NCI-H187 treated with DMSO at 0.1 percent for 48 hours (cell line): ENCODE measurements around the gene NOSTRIN.
"Not testable (repeated sequence)": the region's sequence is repeated elsewhere in the genome, so short reads cannot be mapped to it uniquely, and the experiment has no call there.

Source experiments
- DNase-seq: peaks from one replicate; lab custom pipeline; 2025; lab: John Stamatoyannopoulos, UW

The NOSTRIN gene

DNA sequence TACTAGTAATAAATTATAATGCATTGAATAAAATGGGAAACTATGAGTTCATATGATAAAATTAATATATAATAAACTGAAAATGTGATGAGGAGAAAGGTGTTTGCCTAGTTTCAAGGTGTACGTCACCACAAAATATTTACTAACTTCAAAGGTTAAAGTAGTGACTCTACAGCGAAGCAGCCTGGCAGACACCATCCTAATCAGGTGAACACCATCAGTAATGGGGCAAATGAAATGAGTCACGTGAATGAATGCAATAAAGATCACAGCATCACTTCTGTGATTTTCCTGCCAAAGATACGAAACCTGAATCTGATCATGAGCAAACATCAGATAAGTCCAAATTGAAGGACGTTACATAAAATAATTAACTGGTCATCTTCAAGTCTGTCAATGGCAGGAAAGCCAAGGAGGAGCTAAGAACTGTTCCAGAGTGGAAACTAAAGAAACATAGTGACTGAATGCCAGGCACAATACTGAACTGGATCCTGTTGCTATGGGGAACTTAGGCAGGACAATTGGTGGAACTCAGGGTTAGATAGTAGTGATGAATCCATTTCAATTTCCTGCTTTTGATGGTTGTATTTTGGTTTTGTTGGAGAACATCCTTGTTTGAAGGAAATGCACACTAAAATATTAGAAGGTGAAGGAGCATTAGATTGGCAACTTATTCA lies 12.1 kb upstream of the NOSTRIN start:
- DNase-seq, result no peak

DNA sequence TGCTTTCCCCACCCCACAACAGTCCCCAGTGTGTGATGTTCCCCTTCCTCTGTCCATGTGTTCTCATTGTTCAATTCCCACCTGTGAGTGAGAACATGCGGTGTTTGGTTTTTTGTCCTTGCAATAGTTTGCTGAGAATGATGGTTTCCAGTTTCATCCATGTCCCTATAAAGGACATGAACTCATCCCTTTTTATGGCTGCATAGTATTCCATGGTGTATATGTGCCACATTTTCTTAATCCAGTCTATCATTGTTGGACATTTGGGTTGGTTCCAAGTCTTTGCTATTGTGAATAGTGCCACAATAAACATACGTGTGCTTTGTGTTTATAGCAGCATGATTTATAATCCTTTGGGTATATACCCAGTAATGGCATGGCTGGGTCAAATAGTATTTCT lies 11.3 kb upstream of the NOSTRIN start:
- DNase-seq, result not testable (repeated sequence)

DNA sequence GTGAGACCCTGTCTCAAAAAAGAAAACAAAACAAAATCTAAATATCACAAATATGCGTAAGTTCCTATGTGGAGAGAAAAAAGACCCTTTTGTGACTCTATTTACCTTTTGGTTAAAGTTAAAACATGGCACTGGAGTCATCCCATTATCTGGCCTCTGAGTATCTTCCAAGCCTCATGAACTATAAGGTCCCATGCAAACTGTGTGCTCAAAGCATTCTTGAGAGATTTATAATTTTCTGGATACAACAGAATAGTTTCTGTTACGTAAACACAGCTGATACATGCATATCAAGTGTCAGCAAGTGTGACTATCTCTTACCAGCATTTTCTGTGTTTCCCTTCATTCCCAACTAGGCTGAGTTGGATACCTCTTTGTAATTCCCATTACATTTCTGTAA lies 8.8 kb upstream of the NOSTRIN start:
- no peak for DNase-seq

DNA sequence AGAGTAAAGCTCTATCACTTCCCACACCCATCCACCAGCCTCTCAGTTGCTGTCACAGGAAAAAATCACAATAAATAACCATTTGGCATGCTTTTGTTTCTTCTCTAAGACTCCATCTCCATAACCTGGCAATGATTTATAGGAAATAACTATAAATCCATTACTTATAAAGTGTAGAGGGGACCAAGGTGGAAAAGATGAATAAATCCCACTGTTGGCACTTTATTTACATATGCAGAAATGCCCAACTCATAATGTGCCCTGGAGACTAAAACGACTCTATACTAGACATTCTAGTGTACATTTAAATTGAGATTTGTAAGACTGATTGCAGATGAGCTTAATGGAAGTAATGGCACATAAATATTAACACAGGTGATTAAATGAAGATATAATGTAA lies 7.5 kb upstream of the NOSTRIN start:
- no peak for DNase-seq

DNA sequence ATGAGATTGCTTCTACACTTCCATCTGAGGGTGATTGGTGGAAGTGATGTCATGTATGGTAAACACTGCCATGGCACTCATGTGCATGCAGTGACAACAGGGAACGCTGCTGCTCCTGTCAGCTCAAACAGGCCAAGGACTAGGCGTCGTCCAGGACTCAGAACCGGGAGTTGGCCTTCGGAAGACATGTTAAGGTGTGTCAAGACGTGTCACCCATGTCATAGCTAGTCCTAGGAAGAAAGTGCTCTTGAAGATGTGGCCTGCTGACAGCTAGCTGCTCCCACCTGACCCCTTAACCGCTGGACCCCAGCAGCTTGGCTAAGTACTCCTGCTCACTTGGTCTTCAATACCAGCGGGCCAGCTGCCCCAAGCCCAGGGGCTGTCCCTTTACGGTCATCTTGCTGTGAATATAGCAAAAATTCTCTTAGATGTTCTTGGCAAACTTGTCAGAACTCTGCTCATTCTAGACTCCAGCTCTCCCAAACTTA lies 6.3 kb upstream of the NOSTRIN start:
- no peak for DNase-seq

DNA sequence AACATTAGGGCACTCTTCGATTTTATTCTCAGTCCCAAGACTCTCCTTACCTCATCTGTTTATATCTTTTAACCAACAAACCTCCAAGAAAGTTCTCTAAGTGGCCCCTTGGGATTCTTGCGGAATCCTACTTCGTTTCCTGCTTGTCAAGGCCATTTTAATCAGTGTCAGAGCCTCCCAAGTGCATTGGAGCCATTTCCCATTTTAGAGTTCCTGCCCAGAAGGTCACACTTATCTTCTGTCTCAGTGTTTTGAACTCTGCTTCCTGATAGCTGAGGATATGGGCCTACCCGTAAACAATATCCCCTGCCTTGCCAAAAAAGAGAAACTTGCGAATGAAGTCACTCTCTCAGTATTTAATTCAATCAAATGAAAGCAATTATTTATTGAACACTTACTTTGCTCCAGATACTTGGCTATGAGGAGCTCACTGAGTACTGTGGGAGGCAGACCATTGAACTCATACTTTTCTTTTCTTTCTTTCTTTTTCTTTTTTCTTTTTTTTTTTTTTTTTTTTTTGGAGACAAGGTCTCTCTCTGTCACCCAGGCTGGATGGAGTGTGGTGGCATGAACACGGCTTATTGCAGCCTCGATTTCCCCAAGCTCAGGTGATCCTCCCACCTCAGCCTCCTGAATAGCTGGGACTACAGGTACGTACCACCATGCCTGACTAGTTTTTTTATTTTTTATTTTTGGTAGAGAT lies 5.7 kb upstream of the NOSTRIN start:
- no peak for DNase-seq

DNA sequence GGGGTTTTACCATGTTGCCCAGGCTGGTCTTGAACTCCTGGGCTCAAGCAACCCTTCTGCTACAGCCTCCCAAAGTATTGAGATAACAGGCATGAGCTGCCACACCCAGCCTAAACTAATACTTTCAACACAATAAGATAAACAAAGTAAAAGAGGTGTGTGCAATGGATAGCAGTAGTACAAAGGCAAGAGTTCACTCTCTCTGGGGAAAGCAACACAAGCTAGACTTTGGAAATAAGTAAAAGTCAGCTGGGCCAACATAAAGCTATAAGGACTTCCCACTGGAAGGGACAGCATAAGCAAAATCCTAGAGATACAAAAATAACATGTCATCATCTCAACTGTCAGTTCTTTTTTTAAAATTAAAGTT lies 5.2 kb upstream of the NOSTRIN start:
- no peak for DNase-seq

DNA sequence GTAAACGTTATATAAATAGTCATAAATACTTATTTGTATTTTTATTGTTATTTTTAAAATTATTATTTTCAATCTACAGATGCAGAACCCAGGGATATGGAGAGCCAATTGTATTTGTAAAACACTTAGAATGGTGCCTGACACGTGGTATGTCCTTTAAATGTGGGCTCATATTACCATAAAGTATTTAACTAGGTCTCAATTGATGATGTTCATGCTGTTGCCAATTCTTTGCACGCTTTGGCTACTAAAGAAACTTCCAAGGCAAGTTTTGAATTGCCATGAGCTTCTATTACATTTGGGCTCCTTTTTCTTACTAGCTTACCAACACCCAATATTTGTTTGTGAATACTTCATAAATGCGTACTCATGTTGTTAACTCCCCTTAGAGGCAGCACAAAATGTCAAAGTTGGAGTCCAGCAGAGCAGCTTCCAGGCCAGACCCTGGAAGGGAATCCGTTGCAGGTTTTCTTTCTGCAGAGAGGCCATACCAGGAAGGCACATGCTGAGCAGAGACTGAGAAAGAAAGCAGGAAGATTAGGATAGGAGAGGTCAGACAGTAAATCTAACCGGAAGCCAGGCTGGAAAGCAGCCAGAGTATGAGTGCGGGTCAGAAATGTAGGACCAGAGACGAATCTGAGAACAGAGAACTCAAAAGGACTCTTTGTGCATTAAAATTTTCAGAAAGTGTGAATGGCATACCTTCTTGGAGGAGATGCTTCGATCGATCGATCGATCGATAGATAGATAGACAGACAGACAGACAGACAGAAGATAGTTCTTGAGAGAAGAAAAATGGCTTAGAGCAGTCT lies 4.2 kb upstream of the NOSTRIN start:
- DNase-seq, result no peak

DNA sequence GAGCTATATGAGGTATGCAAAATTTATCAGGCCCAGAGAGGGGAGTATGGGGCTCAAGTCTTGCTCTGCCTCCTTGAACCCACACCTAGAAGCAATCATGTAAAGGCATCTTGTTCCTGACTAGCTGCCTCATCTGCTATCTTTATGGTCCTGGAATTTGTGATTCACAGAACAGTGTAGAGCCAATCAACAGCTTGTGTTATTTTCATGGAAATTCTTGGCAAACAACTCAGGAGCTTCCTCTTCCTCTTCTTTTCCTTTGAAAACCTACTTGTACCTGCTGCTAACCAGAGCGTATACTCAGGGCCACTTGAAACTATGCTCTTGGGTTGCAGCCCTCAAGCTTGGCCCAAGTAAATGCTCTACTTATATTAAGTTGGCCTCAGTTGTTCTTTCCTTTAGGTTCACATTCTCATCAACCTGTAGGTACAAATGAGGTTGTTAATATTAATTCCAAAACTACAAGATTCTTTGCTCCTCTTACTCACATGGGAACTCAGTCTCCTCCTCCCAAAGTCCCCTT lies 3.5 kb upstream of the NOSTRIN start:
- DNase-seq, result no peak

DNA sequence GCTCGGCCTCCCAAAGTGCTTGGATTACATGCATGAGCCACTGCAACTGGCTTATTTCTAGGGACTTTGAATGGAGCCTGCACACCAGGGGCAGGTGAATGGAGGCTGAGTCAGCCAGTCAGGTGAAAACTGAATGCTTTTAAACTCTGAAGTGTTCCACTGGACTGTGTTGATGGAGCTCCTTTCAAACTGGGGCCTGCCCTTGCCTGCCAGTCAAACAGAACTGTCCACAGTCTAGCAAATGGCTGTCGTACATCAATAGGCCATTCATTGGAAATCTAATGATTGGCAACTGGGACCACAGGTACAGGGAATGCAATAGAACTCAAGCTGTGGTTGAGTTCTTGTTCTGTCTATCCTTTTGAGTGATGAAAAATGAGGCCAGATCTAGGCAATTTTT lies 966 bp upstream of the NOSTRIN start:
- DNase-seq, result no peak

DNA sequence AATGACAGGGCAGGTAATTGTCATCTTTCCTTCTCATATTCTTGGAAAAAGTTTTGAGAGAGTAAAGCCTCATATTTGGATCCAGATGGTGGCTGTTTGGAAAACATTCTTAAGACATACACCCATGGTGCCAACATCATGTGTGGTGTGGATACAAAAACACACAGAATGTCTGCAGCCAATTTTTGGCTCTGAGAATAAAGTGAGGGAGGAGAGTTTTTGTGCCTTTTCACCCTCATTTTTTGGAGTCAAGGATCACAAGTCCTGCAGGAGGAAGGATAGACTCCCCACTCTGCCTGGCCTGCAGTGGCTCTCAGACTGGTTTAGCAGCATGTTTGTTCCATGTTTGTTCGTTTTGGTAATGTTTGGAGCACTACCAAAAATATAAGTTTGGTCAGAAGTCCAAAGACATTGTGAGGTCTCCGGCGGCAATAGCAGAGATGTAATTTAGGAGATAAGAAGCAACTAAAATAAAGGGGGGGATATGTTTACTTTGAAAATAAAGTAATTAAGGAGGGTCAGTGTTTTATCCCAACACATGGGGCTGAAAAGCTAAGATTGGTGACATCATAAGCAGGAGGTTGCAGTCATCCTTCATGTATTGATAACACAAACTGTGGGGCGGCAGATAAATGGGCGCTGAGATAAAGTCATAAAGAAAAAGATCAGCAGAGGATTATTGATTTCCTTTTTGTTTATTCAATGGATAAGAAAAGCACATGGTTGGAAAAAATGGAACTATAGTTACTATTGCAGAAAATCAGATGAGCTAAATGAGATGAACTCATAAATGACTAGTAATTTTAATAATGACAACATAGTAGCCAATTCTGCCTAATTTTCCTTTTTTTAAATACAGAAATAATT lies 655 bp downstream of the NOSTRIN start:
- DNase-seq, result no peak

DNA sequence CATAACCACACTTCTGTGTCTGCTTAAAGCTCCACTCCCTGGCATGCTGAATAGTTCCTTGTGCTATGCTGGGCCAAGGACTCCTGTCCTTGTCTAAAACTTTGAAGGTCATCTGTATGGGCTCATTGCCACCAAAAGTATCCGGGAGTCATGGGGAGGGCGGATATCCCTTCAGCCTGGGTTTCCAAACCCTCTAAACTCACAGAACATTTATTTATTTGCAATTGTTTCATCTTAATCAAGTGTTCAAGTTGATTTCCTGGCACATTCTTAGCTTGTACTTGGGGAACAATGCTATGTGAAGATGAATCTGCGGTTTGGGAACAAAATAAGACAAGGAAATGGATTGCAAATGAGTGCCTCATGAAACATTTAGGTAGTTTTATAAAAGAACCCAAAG lies 1.8 kb downstream of the NOSTRIN start:
- no peak for DNase-seq

DNA sequence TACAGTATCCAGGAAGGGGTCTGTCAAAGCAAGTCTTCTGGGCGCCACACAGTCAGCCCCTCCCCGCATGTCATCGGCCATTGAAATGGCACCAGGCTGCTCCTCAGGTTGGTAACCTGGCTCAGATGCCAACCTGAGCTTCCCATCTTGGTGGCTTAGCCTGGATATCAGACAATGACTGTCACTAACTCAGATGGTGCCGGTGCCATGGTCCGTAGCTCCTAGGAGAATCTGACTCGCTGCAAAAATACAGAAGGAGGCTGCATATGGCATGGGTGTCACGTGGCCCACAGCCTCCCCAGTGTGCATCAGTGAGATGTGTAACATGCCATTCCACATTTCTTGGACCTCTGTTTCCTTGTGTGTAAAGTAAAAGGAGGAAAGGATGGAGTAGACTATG lies 3.2 kb downstream of the NOSTRIN start:
- DNase-seq, result no peak

DNA sequence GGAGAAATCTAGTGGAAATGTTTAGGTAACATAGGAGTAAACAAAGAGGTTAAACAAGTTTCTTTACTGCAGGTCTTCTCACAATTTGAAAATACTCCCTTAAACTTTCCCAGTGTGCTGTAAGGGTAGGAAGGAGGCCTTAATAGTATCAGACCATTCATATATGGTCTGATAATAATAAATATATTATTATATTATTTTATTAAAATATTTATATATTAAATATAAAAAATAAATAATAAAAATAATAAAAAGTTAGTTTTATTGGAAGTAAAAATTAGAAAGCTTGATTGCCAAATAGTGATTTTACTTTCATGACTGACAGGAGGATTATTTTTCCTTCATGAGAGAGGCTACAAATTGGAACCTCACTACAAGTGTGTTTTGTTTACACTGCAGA lies 7.1 kb downstream of the NOSTRIN start:
- DNase-seq, result no peak

DNA sequence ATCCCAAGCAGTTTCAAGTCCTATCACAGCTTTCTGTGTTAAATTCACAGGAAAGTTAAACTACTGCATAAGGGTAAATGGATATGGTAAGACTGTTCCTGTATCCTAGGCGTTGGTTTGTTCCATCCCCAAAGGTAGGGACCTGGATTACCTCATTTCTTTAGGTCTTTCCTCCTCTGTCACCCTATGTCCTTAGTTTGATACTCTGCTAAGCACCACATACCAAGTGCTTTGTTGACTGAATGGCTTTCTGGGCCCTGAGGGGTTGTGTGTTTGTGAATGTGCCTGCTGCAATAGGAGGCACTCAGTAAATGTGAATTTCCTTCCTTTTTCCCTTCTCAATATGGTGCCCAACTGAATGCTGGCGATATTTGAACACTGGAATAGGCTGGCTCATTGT lies 7.8 kb downstream of the NOSTRIN start:
- DNase-seq, result no peak

DNA sequence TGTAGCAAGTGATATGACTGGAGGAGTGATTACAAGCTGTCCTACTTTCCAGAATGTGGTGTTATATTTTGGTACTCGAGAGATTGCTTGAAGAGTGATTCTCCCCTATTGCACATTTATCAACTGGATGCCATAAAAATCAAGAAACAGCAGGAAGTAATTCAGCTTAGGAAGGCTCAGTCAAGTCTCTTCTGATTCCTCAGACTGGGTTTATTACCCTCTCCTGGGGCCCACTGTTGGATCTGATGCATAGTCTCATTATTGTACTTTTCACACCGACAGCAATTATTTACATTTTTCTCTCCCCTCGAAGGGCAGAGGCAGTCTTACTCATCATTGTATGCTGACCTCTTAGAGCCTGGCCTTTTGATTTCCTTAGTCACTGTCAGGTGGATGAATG lies 9.3 kb downstream of the NOSTRIN start:
- no peak for DNase-seq

DNA sequence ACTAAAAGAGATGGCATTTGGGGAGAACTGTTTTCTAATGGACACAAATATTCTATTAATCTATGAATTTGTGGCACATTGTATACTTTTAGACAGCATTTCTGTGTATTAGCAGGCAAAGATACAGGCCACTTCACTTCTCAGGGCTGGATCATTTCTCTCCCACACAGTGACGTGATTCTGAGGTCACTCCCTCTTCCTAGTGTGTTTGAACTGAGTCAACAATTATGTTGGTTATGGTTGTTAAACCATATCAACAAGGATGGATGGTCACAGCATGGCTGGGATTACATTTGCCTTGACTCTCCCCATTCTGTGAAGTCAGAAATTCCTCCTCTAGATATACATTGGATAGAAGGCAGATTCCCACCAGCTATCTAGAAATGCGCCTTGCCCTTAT lies 11.6 kb downstream of the NOSTRIN start:
- no peak for DNase-seq

DNA sequence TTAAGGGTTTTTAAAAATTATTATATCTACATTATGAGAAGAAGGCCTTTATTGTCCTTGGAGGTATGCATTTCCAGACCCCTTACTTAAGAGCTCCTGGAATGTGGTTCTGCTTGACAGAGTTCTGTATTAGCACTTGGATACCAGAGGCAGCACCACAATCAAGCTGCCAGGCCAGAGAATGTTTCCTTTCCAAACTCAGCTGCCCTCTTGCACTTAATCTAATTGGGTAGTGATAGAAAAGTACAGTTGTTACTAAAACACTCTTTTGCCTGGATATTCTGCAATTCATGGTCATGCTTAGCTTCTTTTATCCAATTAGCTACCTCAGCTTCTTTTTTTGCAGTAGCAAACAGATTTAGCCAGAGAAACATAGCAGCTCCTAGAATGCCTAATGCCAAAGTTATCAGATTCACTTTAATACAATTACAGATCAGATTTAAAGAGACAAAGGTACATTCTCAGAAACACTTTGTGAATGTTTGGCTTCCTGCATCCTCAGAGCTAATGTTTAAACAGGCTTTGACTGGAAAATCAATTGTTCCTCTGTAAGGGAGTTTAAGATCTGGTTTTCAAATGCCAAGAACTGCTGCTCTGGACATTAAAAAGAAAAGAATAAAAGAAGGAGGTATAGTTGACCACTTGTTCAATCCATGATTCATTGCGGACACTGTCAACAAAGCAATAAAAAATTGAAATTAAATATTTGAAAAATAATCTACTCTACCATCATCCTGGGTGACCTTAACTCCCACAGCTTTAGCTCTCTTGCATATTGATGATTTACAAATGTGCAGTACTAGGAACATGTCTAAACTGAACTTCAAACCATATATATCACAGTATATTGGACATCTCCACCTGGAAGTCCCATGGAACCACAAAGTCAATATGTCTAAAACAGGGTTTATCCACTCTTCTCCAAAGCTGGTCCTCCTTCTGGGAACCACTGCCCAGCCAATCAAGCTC lies 12.8 kb downstream of the NOSTRIN start:
- no peak for DNase-seq

DNA sequence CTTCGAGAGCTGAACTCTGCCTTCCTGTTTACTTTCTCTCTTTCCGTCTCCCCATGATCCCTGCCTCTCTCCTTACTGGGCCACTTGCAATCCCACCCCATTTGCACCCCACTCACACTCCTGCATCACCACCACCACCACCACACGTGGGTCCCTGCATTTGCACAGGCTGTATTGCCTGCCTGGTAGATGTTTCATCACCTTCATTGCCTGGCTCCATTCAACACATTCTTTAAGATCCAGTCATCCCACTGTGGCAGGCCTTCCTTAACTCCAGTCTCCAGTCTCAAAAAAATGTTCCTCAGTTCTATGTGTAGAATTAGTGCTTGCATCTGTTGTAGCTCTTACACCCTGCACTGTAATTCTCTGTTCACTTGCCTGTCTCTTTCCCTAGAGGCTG lies 13.9 kb downstream of the NOSTRIN start:
- no peak for DNase-seq

DNA sequence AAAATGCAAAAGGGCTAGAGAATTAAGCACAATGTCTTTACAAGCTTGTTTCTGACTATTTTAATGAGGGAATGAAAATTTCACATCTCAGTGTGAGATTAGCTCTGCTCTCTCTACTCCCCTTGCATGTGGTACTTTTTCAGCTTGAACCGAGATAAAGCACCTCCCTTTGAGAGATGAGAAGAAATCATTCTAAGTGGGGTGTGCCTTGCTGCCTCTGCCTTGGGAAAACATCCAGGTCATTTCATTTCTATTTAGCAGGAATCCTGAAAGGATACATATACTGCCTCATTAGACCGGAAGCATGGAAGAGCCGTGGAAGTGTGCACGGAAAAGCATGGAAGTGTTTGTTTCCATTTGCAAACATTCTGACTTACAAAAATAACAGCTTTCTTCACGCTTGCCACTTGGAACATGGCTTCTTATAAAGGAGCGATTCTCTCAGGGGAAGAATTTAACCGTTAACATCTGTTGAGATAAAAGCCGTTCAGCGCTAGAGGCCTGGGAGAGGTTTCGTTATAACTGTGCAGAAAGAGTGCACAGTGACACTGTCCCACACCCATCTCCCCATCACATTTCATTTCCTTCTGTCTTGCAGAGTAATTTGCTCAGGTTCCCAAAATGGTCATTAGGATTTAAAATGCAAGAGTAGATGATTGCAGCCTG lies 16.7 kb downstream of the NOSTRIN start:
- no peak for DNase-seq
